GM23338 (cell line): Measurements from ENCODE around the gene ZFYVE21. TPM values are rescaled to one million over a fixed set of nuclear protein-coding genes. Genes with fewer than 3 reads are reported as not detected.

Experiments used
- ATAC-seq: fragments of 200-7000 bp; cut with Tn5 transposase; 3 replicates; pipeline ENCODE4 v1.9.1; 2020
- DNase-seq: peaks from one replicate; pipeline ENCODE4 v3.0.0-alpha.2; 2015; ENCODE audit warnings: low spot score
- H2AFZ ChIP-seq: fragments of 200-600 bp; sonication (generic); 2 replicates; pipeline ENCODE4 v1.8.0; 2016; ENCODE audit warnings: antibody characterized with exemption, mild to moderate bottlenecking, moderate library complexity
- H3F3A ChIP-seq: fragments of 200-600 bp; sonication (generic); replicated peaks from 2 replicates; pipeline ENCODE4 v1.8.0; 2017; ENCODE audit warnings: antibody characterized with exemption, mixed run types, low read depth
- H3K27ac ChIP-seq: fragments of 200-600 bp; sonication (generic); 2 replicates; pipeline ENCODE4 v1.6.1; 2016; ENCODE audit warnings: low read depth
- H3K27me3 ChIP-seq: fragments of 200-600 bp; sonication (generic); 2 replicates; pipeline ENCODE4 v1.8.0; 2016; ENCODE audit warnings: mild to moderate bottlenecking, mixed run types, moderate library complexity; ENCODE audit not compliant: insufficient read depth
- H3K36me3 ChIP-seq: fragments of 200-600 bp; sonication (generic); 2 replicates; pipeline ENCODE4 v1.8.0; 2016; ENCODE audit warnings: mild to moderate bottlenecking; ENCODE audit not compliant: insufficient read depth
- H3K4me1 ChIP-seq: fragments of 200-600 bp; sonication (generic); 2 replicates; pipeline ENCODE4 v1.8.0; 2016; ENCODE audit warnings: mild to moderate bottlenecking, moderate library complexity; ENCODE audit not compliant: insufficient read depth
- H3K4me2 ChIP-seq: fragments of 200-600 bp; sonication (generic); 2 replicates; pipeline ENCODE4 v1.7.1; 2017; ENCODE audit warnings: mixed run types
- H3K4me3 ChIP-seq: fragments of 200-600 bp; sonication (generic); 2 replicates; pipeline ENCODE4 v1.6.1; 2016; ENCODE audit warnings: mixed run types
- H3K79me2 ChIP-seq: fragments of 200-600 bp; sonication (generic); replicated peaks from 2 replicates; pipeline ENCODE4 v1.8.0; 2017; ENCODE audit warnings: mild to moderate bottlenecking; ENCODE audit not compliant: insufficient read depth
- H3K9me2 ChIP-seq: fragments of 200-600 bp; sonication (generic); 2 replicates; pipeline ENCODE4 v1.8.0; 2017; ENCODE audit not compliant: insufficient read depth
- H4K20me1 ChIP-seq: fragments of 200-600 bp; sonication (generic); replicated peaks from 2 replicates; pipeline ENCODE4 v1.8.0; 2017; ENCODE audit warnings: mild to moderate bottlenecking; ENCODE audit not compliant: insufficient read depth
- H3K27ac Mint-ChIP-seq: 2 replicates; pipeline ENCODE4 v1.8.0; 2020; ENCODE audit warnings: inconsistent platforms, mild to moderate bottlenecking, moderate library complexity, mixed read lengths
- H3K27me3 Mint-ChIP-seq: 3 replicates; pipeline ENCODE4 v1.8.0; 2022; ENCODE audit warnings: low read depth, mild to moderate bottlenecking, moderate library complexity, mixed read lengths, inconsistent platforms; ENCODE audit not compliant: insufficient read depth, poor library complexity
- H3K36me3 Mint-ChIP-seq: 3 replicates; pipeline ENCODE4 v1.8.0; 2021; ENCODE audit warnings: low read depth, mild to moderate bottlenecking, inconsistent platforms, moderate library complexity, mixed read lengths
- H3K4me1 Mint-ChIP-seq: 3 replicates; pipeline ENCODE4 v1.8.0; 2020; ENCODE audit warnings: mild to moderate bottlenecking, inconsistent platforms, mixed read lengths
- H3K4me3 Mint-ChIP-seq: 3 replicates; pipeline ENCODE4 v1.8.0; 2021; ENCODE audit warnings: moderate library complexity, mild to moderate bottlenecking, inconsistent platforms, mixed read lengths
- H3K9me3 Mint-ChIP-seq: 3 replicates; pipeline ENCODE4 v1.8.0; 2020; ENCODE audit warnings: moderate library complexity, mild to moderate bottlenecking, inconsistent platforms, mixed read lengths
- CTCF ChIP-seq, 2 experiments: fragments of 200-600 bp in 1 of 2; sonication (generic) in 1 of 2; conservative IDR thresholded peaks; 2 replicates each; pipeline versions ENCODE4 v1.5.1 to v1.6.1; 2016 to 2017; ENCODE audit warnings: antibody characterized with exemption in 2 of 2, low read depth in 2 of 2, mild to moderate bottlenecking in 2 of 2, moderate library complexity in 1 of 2
- ETS1 ChIP-seq: IDR thresholded peaks from 2 replicates; pipeline ENCODE4 v1.6.1; 2016; ENCODE audit warnings: antibody characterized with exemption
- JUNB ChIP-seq: IDR thresholded peaks from one replicate; pipeline ENCODE4 v1.6.1; 2016; ENCODE audit warnings: antibody characterized with exemption; ENCODE audit not compliant: unreplicated experiment
- ZNF331 ChIP-seq: fragments of 250-450 bp; sonication (Bioruptor Pico); IDR thresholded peaks from 2 replicates; pipeline ENCODE4 v1.5.0; 2020; ENCODE audit warnings: low read depth, mild to moderate bottlenecking, moderate library complexity
- ZNF462 ChIP-seq: fragments of 250-450 bp; sonication (Bioruptor Pico); IDR thresholded peaks from 2 replicates; pipeline ENCODE4 v1.5.0; 2020; ENCODE audit warnings: mild to moderate bottlenecking, moderate library complexity
- polyA plus RNA-seq: library from polyadenylated mRNA; unstranded; fragments of >200 nt; fragmentation: Nextera tagmentation; extraction: Ambion mirVana; gene quantifications from 2 replicates; pipeline ENCODE4 v1.2.1, GENCODE V29; 2016
- total RNA-seq: library from RNA; depleted of rRNA; stranded (reverse); fragments of >200 nt; shearing (Covaris generic); gene quantifications from 2 replicates; pipeline ENCODE4 v1.2.3, GENCODE V29; 2014

ZFYVE21 gene
- total and polyA plus RNA-seq, 2 experiments from 2014 or later, result 88.0 to 89.6 TPM

- DNase-seq (no peak), ATAC-seq (no peak)
- no peaks in the 10 kb centered on the region for H3K9me3 Mint-ChIP-seq
- Histone ChIP-seq H3K27me3 (no peaks in the 10 kb centered on the region), H3F3A (no peaks in the 10 kb centered on the region), H3K9me2 (no peaks in the 10 kb centered on the region), H3K36me3 (no peaks in the 10 kb centered on the region), H3K79me2 (peaks cover 8% of the 10 kb centered on the region), H3K4me1 (no peaks in the 10 kb centered on the region), H3K4me3 (no peak overlapping the region), H4K20me1 (peaks cover 7% of the 10 kb centered on the region; the same call in 1 of the 2 replicates), H3K4me2 (no peak overlapping the region), H2AFZ (no peak overlapping the region), H3K27ac (no peak overlapping the region)
- H3K4me3 Mint-ChIP-seq, result no peak overlapping the region
- peaks cover 5% of the 10 kb centered on the region; the same call in 2 of the 3 replicates for H3K4me1 Mint-ChIP-seq
- H3K36me3 Mint-ChIP-seq, result peaks cover 23% of the 10 kb centered on the region
- no peak overlapping the region for H3K27ac Mint-ChIP-seq
- H3K27me3 Mint-ChIP-seq, result peaks cover 4% of the 10 kb centered on the region
- peak; percentile 16 to 28; a peak in 3 of 4 replicates for TF ChIP-seq CTCF (conservative IDR thresholded peaks at IDR 0.05; ENCODE audit: low read depth in 2 of 2)
- no peak for TF ChIP-seq ETS1
Observed at GRCh38 chr14:103730490-103731035, 15.0 kb downstream of the ZFYVE21 start.

- Histone ChIP-seq H4K20me1 (peaks cover 7% of the 10 kb centered on the region; the same call in 1 of the 2 replicates), H2AFZ (no peak overlapping the region), H3F3A (no peaks in the 10 kb centered on the region), H3K27me3 (no peaks in the 10 kb centered on the region), H3K36me3 (no peaks in the 10 kb centered on the region), H3K4me3 (no peak overlapping the region), H3K9me2 (no peaks in the 10 kb centered on the region), H3K4me1 (no peaks in the 10 kb centered on the region), H3K79me2 (peaks cover 4% of the 10 kb centered on the region; the same call in 1 of the 2 replicates), H3K4me2 (no peak overlapping the region), H3K27ac (no peak overlapping the region)
- H3K27me3 Mint-ChIP-seq, result peaks cover 5% of the 10 kb centered on the region
- H3K9me3 Mint-ChIP-seq, result no peaks in the 10 kb centered on the region
- H3K27ac Mint-ChIP-seq, result no peak overlapping the region
- peaks cover 23% of the 10 kb centered on the region for H3K36me3 Mint-ChIP-seq
- ATAC-seq (no peak), DNase-seq (no peak)
- no peak overlapping the region for H3K4me3 Mint-ChIP-seq
- H3K4me1 Mint-ChIP-seq, result peaks cover 5% of the 10 kb centered on the region; the same call in 2 of the 3 replicates
- TF ChIP-seq ETS1 (no peak), ZNF462 (CRISPR knock-in tag) (no peak), CTCF (conservative IDR thresholded peaks at IDR 0.05; ENCODE audit: low read depth in 2 of 2) (no peak), JUNB (no peak), ZNF331 (CRISPR knock-in tag) (no peak)
Observed at GRCh38 chr14:103731481-103731880, 15.9 kb downstream of the ZFYVE21 start.
